ENCODE results near the gene TMEM141.
"Not testable (repeated sequence)": the region's sequence is repeated elsewhere in the genome, so short reads cannot be mapped to it uniquely, and the experiment has no call there.

TMEM141 gene

GRCh38 chr9:136773386-136774044 lies 17.6 kb upstream of the TMEM141 start:
- DNase-seq: peak; percentile 42
- Mint-ChIP-seq H3K4me3 (no peak overlapping the region), H3K36me3 (no peaks in the 10 kb centered on the region), H3K4me1 (peaks cover 4% of the 10 kb centered on the region), H3K27ac (no peak overlapping the region), H3K9me3 (peaks cover 11% of the 10 kb centered on the region), H3K27me3 (peaks cover 50% of the 10 kb centered on the region)
- CTCF ChIA-PET: no interaction called here

GRCh38 chr9:136774416-136775045 lies 16.6 kb upstream of the TMEM141 start:
- CTCF ChIA-PET: interaction anchor here (1.1 to 1.3 kb wide), 2 partner anchors 13 to 14 kb away, joined by 3 read pairs; no protein-coding TSS in a partner anchor
- H3K9me3 Mint-ChIP-seq: peaks cover 11% of the 10 kb centered on the region

GRCh38 chr9:136775191-136775590 lies 16.0 kb upstream of the TMEM141 start:
- no peak overlapping the region for H3K4me3 Mint-ChIP-seq
- no peak for DNase-seq
- H3K36me3 Mint-ChIP-seq: no peaks in the 10 kb centered on the region
- peaks cover 4% of the 10 kb centered on the region for H3K4me1 Mint-ChIP-seq
- H3K27me3 Mint-ChIP-seq: peaks cover 58% of the 10 kb centered on the region
- peaks cover 11% of the 10 kb centered on the region for H3K9me3 Mint-ChIP-seq
- H3K27ac Mint-ChIP-seq: no peak overlapping the region
- CTCF ChIA-PET: interaction anchor here (0.9 to 1.3 kb wide), 3 partner anchors 12 to 15 kb away, joined by 3 read pairs; no protein-coding TSS in a partner anchor

More at GRCh38 chr9:136774416-136775045, 16.6 kb upstream of the TMEM141 start:
- Mint-ChIP-seq H3K4me1 (peaks cover 4% of the 10 kb centered on the region), H3K27ac (no peak overlapping the region), H3K4me3 (no peak overlapping the region), H3K36me3 (no peaks in the 10 kb centered on the region), H3K27me3 (peaks cover 56% of the 10 kb centered on the region)
- DNase-seq: no peak

- peaks cover 11% of the 10 kb centered on the region for H3K9me3 Mint-ChIP-seq
- CTCF ChIA-PET: interaction anchor here (0.6 to 3.4 kb wide), 7 partner anchors 8 to 290 kb away, joined by 3 to 24 read pairs (median 8); partner anchors contain the start of genes LCN15 and LCN8
- H3K4me3 Mint-ChIP-seq: no peak overlapping the region
- DNase-seq: no peak
- H3K27ac Mint-ChIP-seq: no peak overlapping the region
- peaks cover 53% of the 10 kb centered on the region for H3K27me3 Mint-ChIP-seq
- H3K36me3 Mint-ChIP-seq: no peaks in the 10 kb centered on the region
- peaks cover 4% of the 10 kb centered on the region for H3K4me1 Mint-ChIP-seq
These were observed 14.2 kb upstream of the TMEM141 start for GRCh38 chr9:136776947-136777346.

- Mint-ChIP-seq H3K9me3 (peaks cover 11% of the 10 kb centered on the region), H3K27me3 (peaks cover 49% of the 10 kb centered on the region), H3K27ac (no peak overlapping the region), H3K36me3 (no peaks in the 10 kb centered on the region), H3K4me1 (peaks cover 4% of the 10 kb centered on the region), H3K4me3 (no peak overlapping the region)
- CTCF ChIA-PET: interaction anchor here (0.8 to 3.4 kb wide), 9 partner anchors 9 to 328 kb away, joined by 3 to 24 read pairs (median 7); partner anchors contain the start of genes LCN15 and LCN8
- no peak for DNase-seq
These were observed 13.8 kb upstream of the TMEM141 start for GRCh38 chr9:136777359-136777758.

GRCh38 chr9:136779808-136780207 lies 11.3 kb upstream of the TMEM141 start:
- Mint-ChIP-seq H3K4me3 (no peak overlapping the region), H3K27ac (no peak overlapping the region), H3K36me3 (no peaks in the 10 kb centered on the region), H3K27me3 (peaks cover 42% of the 10 kb centered on the region), H3K9me3 (no peaks in the 10 kb centered on the region), H3K4me1 (no peaks in the 10 kb centered on the region)
- CTCF ChIA-PET: interaction anchor here (1.0 to 3.4 kb wide), 3 partner anchors 11 to 267 kb away, joined by 4 to 20 read pairs (median 4); no protein-coding TSS in a partner anchor
- no peak for DNase-seq

GRCh38 chr9:136782452-136782851 lies 8.7 kb upstream of the TMEM141 start:
- Mint-ChIP-seq H3K27ac (no peak overlapping the region), H3K9me3 (no peaks in the 10 kb centered on the region), H3K4me1 (peaks cover under 1% of the 10 kb centered on the region), H3K27me3 (peaks cover 36% of the 10 kb centered on the region), H3K4me3 (no peak overlapping the region), H3K36me3 (no peaks in the 10 kb centered on the region)
- DNase-seq: no peak
- CTCF ChIA-PET: no interaction called here

- no peak for DNase-seq
- H3K27me3 Mint-ChIP-seq: peaks cover 27% of the 10 kb centered on the region
- CTCF ChIA-PET: interaction anchor here (1.1 kb wide), 1 partner anchor 16 kb away, joined by 3 read pairs; no protein-coding TSS in a partner anchor
- H3K4me1 Mint-ChIP-seq: peaks cover 17% of the 10 kb centered on the region
- no peaks in the 10 kb centered on the region for H3K36me3 Mint-ChIP-seq
- H3K27ac Mint-ChIP-seq: no peak overlapping the region
- no peaks in the 10 kb centered on the region for H3K9me3 Mint-ChIP-seq
- no peak overlapping the region for H3K4me3 Mint-ChIP-seq
These were observed 6.7 kb upstream of the TMEM141 start for GRCh38 chr9:136784249-136784996.

- Mint-ChIP-seq H3K36me3 (no peaks in the 10 kb centered on the region), H3K4me1 (peaks cover 18% of the 10 kb centered on the region), H3K4me3 (no peak overlapping the region), H3K27ac (no peak overlapping the region), H3K9me3 (no peaks in the 10 kb centered on the region), H3K27me3 (peaks cover 21% of the 10 kb centered on the region)
- CTCF ChIA-PET: interaction anchor here (1.3 kb wide), 1 partner anchor 35 kb away, joined by 3 read pairs; no protein-coding TSS in a partner anchor
- DNase-seq: no peak
These were observed 6.2 kb upstream of the TMEM141 start for GRCh38 chr9:136784997-136785361.

- H3K36me3 Mint-ChIP-seq, H3K4me3 Mint-ChIP-seq, DNase-seq, H3K27ac Mint-ChIP-seq, H3K9me3 Mint-ChIP-seq: not testable (repeated sequence)
- Mint-ChIP-seq H3K4me1 (peaks cover 25% of the 10 kb centered on the region), H3K27me3 (peaks cover 16% of the 10 kb centered on the region)
- CTCF ChIA-PET: interaction anchor here (1.0 to 4.1 kb wide), 4 partner anchors 8 to 249 kb away, joined by 3 to 28 read pairs (median 14); no protein-coding TSS in a partner anchor
These were observed 5.4 kb upstream of the TMEM141 start for GRCh38 chr9:136785565-136786355.

- no peak for DNase-seq
- Mint-ChIP-seq H3K36me3 (no peaks in the 10 kb centered on the region), H3K4me1 (peaks cover 29% of the 10 kb centered on the region), H3K27me3 (peaks cover 10% of the 10 kb centered on the region), H3K9me3 (no peaks in the 10 kb centered on the region), H3K27ac (no peak overlapping the region), H3K4me3 (no peak overlapping the region)
- CTCF ChIA-PET: interaction anchor here (0.9 to 4.1 kb wide), 8 partner anchors 9 to 281 kb away, joined by 3 to 28 read pairs (median 4); no protein-coding TSS in a partner anchor
These were observed 4.7 kb upstream of the TMEM141 start for GRCh38 chr9:136786451-136786850.

GRCh38 chr9:136786983-136787382 lies 4.2 kb upstream of the TMEM141 start:
- not testable (repeated sequence) for H3K36me3 Mint-ChIP-seq, H3K4me3 Mint-ChIP-seq, DNase-seq, H3K27me3 Mint-ChIP-seq, H3K27ac Mint-ChIP-seq, H3K9me3 Mint-ChIP-seq
- CTCF ChIA-PET: interaction anchor here (0.9 to 4.1 kb wide), 8 partner anchors 9 to 280 kb away, joined by 3 to 28 read pairs (median 4); no protein-coding TSS in a partner anchor
- H3K4me1 Mint-ChIP-seq: peaks cover 32% of the 10 kb centered on the region

- Mint-ChIP-seq H3K4me1 (peaks cover 38% of the 10 kb centered on the region), H3K9me3 (no peaks in the 10 kb centered on the region), H3K4me3 (no peak overlapping the region), H3K27ac (no peak overlapping the region), H3K27me3 (peaks cover 9% of the 10 kb centered on the region), H3K36me3 (no peaks in the 10 kb centered on the region)
- CTCF ChIA-PET: interaction anchor here (0.9 to 4.1 kb wide), 10 partner anchors 10 to 279 kb away, joined by 3 to 28 read pairs (median 4); partner anchors contain the start of gene LCN15
- DNase-seq: peak; percentile 79
These were observed 3.3 kb upstream of the TMEM141 start for GRCh38 chr9:136787690-136788400.

Data from activated naive CD4-positive, alpha-beta T cell treated with anti-CD3 and anti-CD28 coated beads, Interleukin-2, amount 10 ng/mL, durations not matched to agents 7 days and 5 days (primary cell).